ENCODE measurements around the gene NFATC1. TPM values are rescaled to one million over a fixed set of nuclear protein-coding genes. Genes with fewer than 3 reads are reported as not detected.

NFATC1 gene
- total RNA-seq, 2 donors from 2014 or later: 1.6 to 4.3 TPM

DNA sequence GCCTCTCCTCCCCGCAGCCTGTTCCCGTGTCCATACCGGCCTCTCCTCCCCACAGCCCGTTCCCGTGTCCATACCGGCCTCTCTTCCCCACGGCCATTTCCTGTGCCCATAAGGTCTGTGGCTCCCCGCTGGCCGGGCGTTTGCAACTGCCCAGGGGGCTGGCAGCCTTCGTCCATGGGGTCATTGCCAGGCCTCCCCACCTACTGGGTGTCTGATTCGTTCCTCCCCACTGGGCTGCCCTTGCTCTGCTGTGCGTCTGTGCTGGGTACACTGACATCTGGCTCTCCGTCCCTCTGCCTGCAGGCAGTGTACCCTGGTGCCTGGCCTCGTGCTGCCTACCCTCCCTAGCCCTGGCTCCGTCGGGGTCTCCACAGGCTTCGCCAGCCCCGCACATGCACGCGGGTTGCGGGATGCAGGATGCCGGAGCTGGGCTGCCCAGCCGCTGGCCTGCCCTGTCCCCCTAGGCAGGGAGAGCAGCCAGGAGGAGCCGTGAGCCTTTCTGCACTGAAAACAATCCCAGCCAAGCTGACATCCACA, 67.8 kb downstream of the NFATC1 start:
- H3K27ac ChIP-seq: no peak overlapping the region
- no peaks in the 10 kb centered on the region for H3K36me3 ChIP-seq
- no peak overlapping the region for H3K9ac ChIP-seq (ENCODE audit: low read depth in 2 of 2, low read length in 2 of 2)
- H3K9me3 ChIP-seq: no peaks in the 10 kb centered on the region
- TF ChIP-seq, protein P1, sequence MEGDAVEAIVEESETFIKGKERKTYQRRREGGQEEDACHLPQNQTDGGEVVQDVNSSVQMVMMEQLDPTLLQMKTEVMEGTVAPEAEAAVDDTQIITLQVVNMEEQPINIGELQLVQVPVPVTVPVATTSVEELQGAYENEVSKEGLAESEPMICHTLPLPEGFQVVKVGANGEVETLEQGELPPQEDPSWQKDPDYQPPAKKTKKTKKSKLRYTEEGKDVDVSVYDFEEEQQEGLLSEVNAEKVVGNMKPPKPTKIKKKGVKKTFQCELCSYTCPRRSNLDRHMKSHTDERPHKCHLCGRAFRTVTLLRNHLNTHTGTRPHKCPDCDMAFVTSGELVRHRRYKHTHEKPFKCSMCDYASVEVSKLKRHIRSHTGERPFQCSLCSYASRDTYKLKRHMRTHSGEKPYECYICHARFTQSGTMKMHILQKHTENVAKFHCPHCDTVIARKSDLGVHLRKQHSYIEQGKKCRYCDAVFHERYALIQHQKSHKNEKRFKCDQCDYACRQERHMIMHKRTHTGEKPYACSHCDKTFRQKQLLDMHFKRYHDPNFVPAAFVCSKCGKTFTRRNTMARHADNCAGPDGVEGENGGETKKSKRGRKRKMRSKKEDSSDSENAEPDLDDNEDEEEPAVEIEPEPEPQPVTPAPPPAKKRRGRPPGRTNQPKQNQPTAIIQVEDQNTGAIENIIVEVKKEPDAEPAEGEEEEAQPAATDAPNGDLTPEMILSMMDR (IDR thresholded peaks at IDR 0.05): no peak
- H3K27me3 ChIP-seq: no peaks in the 10 kb centered on the region
- H3K4me3 ChIP-seq: no peak overlapping the region
- no peaks in the 10 kb centered on the region for H3K4me1 ChIP-seq
- intact Hi-C loops (cut with DNase I): no loop called here
- DNase-seq: no peak

DNA sequence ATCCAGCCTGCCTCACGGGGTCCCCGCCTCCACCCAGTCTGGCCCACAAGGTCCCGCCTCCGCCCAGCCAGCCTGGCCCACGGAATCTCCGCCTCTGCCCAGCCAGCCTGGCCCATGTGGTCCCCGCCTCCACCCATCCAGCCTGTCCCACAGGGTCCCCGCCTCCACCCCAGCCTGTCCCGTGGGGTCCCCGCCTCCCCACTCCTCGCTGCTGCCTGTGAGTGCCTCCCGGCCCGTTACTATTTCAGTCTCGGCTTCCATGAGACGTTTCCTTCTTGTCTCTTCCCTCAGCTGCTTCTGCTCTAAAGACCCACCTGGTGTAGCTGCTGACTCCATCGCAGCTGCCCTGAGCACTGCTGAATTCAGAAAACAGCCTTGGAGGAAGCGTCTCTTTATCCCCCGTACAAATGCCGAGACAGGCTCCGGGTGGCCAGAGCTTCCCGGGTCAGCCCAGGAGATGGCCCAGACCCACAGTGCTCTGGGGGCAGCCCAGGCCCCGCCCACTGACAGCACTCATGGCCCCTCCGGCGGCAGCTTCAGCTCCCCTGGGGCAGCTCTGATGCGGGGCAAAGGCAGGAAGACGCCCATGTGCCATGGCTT, 69.8 kb downstream of the NFATC1 start:
- no peaks in the 10 kb centered on the region for H3K27me3 ChIP-seq
- no peak overlapping the region for H3K27ac ChIP-seq
- no peaks in the 10 kb centered on the region for H3K4me1 ChIP-seq
- no peak for DNase-seq
- TF ChIP-seq, protein P1 (IDR thresholded peaks at IDR 0.05): no peak
- H3K9ac ChIP-seq (ENCODE audit: low read depth in 2 of 2, low read length in 2 of 2): no peak overlapping the region
- no peaks in the 10 kb centered on the region for H3K36me3 ChIP-seq
- no peaks in the 10 kb centered on the region for H3K9me3 ChIP-seq
- intact Hi-C loops (cut with DNase I): no loop called here
- no peak overlapping the region for H3K4me3 ChIP-seq

DNA sequence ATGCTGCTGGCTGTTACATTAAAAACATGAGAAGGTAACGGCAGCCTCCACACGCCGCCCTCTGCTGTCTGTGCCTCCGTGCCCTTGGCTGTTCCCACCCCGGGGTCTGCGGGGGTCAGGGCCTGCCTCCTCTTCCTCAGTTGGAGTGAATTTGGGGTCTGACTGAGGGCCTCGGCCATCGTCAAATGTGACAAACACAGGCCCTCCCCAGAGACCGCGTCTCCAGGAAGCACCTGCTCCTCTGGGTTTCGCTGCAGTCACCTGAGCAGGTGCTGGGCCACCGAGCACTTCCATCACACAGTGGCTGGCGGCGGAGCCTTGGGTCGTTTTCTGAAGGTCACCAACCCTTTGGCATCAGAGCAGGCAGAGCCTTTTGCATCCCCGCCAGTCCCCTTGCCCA, 70.9 kb downstream of the NFATC1 start:
- H3K4me1 ChIP-seq: no peaks in the 10 kb centered on the region
- H3K9ac ChIP-seq (ENCODE audit: low read depth in 2 of 2, low read length in 2 of 2): no peak overlapping the region
- intact Hi-C loops (cut with DNase I): no loop called here
- DNase-seq: no peak
- no peaks in the 10 kb centered on the region for H3K36me3 ChIP-seq
- H3K4me3 ChIP-seq: no peak overlapping the region
- no peak overlapping the region for H3K27ac ChIP-seq
- no peaks in the 10 kb centered on the region for H3K9me3 ChIP-seq
- H3K27me3 ChIP-seq: no peaks in the 10 kb centered on the region
- TF ChIP-seq, protein P1 (IDR thresholded peaks at IDR 0.05): no peak

DNA sequence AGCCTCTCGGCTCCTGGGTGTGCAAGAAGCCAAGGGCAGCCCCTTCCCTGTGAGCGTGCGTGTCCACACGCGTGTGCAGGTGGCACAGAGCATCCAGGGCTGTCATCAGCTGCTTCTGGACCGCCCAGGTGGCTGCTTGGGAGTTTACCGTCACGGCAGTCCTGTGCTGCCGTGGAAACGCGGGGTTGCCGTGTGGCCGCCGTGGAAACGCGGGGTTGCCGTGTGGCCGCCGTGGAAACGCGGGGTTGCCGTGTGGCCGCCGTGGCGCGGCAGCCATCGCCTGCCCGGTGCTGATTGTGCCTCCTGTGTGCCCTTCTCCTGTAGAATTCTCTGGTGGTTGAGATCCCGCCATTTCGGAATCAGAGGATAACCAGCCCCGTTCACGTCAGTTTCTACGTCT, 71.4 kb downstream of the NFATC1 start:
- intact Hi-C loops (cut with DNase I): no loop called here
- DNase-seq: no peak
- Histone ChIP-seq H3K4me1 (no peaks in the 10 kb centered on the region), H3K27ac (no peak overlapping the region), H3K36me3 (no peaks in the 10 kb centered on the region), H3K9ac (ENCODE audit: low read depth in 2 of 2, low read length in 2 of 2) (no peak overlapping the region), H3K27me3 (no peaks in the 10 kb centered on the region), H3K9me3 (no peaks in the 10 kb centered on the region), H3K4me3 (no peak overlapping the region)
- TF ChIP-seq, protein P1 (IDR thresholded peaks at IDR 0.05): no peak

DNA sequence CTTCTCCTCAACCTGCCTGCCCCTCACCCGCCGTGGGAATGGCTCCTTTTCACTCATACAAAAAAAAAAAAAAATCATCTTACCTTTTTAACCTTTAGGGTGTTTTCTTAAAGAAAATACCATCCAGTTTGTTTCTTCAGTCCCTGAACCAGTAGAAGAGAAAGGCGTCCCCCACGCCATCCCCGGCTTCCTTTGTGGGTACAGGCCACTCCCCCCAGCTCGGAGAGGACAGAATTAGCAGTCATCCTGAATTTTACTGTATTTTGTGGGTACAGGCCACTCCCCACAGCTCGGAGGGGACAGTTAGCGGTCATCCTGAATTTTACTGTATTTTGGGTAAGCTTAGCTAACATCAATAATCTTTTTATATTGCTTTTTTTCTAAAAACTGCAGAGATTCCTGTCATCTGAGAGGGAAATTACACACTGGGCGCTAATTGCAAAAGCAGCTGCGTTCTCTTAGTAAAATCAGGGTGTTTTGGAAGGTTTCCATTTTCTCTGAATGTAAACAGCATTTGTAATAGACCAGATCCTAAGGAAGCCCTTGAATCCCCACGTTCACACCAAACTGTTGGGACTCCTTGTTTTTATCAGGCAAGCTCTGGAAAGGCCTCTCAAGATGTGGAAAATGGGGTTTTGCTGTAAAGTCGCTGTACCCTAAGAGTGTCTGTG, 72.5 kb downstream of the NFATC1 start:
- intact Hi-C loops (cut with DNase I): no loop called here
- H3K27ac ChIP-seq: no peak overlapping the region
- no peak for DNase-seq
- H3K4me3 ChIP-seq: no peak overlapping the region
- H3K36me3 ChIP-seq: no peaks in the 10 kb centered on the region
- TF ChIP-seq, protein P1 (IDR thresholded peaks at IDR 0.05): no peak
- H3K9ac ChIP-seq (ENCODE audit: low read depth in 2 of 2, low read length in 2 of 2): no peak overlapping the region
- H3K4me1 ChIP-seq: no peaks in the 10 kb centered on the region
- H3K9me3 ChIP-seq: no peaks in the 10 kb centered on the region
- no peaks in the 10 kb centered on the region for H3K27me3 ChIP-seq
